H9 (cell line): ENCODE measurements around the gene ARHGAP26. TPM values are rescaled to one million over a fixed set of nuclear protein-coding genes. Genes with fewer than 3 reads are reported as not detected.

Experiments used
- DNase-seq: peaks from one replicate; pipeline ENCODE4 v3.0.0-alpha.2; 2017
- H2AFZ ChIP-seq: one replicate; pipeline ENCODE4 v1.6.1; 2013; ENCODE audit warnings: mild to moderate bottlenecking, low read length, control low read depth, moderate library complexity
- H2AK5ac ChIP-seq: 2 replicates; pipeline ENCODE4 v1.6.1; 2013; ENCODE audit warnings: low read length, control low read depth, mixed read lengths; ENCODE audit not compliant: insufficient read length
- H2BK120ac ChIP-seq: one replicate; pipeline ENCODE4 v1.6.1; 2013; ENCODE audit warnings: low read depth, mild to moderate bottlenecking, low read length, control low read depth, inconsistent platforms; ENCODE audit not compliant: poor library complexity, severe bottlenecking
- H2BK12ac ChIP-seq: 2 replicates; pipeline ENCODE4 v1.6.1; 2013; ENCODE audit warnings: low read length, control low read depth, mixed read lengths, low read depth; ENCODE audit not compliant: insufficient read length
- H2BK15ac ChIP-seq: 2 replicates; pipeline ENCODE4 v1.6.1; 2013; ENCODE audit warnings: low read depth, low read length, control low read depth
- H2BK20ac ChIP-seq: one replicate; pipeline ENCODE4 v1.6.1; 2013; ENCODE audit warnings: low read depth, mild to moderate bottlenecking, low read length, control low read depth, inconsistent platforms; ENCODE audit not compliant: poor library complexity, severe bottlenecking
- H2BK5ac ChIP-seq: 2 replicates; pipeline ENCODE4 v1.6.1; 2013; ENCODE audit warnings: low read length, control low read depth, mixed read lengths; ENCODE audit not compliant: insufficient read length
- H3K14ac ChIP-seq: 2 replicates; pipeline ENCODE4 v1.6.1; 2013; ENCODE audit warnings: low read length, control low read depth; ENCODE audit not compliant: insufficient read depth
- H3K18ac ChIP-seq: 2 replicates; pipeline ENCODE4 v1.6.1; 2013; ENCODE audit warnings: low read depth, mild to moderate bottlenecking, mixed read lengths, low read length, control low read depth; ENCODE audit not compliant: insufficient read length
- H3K23ac ChIP-seq: 2 replicates; pipeline ENCODE4 v1.6.1; 2013; ENCODE audit warnings: low read length, control low read depth, mixed read lengths, low read depth; ENCODE audit not compliant: insufficient read length
- H3K23me2 ChIP-seq: 2 replicates; pipeline ENCODE4 v1.6.1; 2013; ENCODE audit warnings: low read depth, mild to moderate bottlenecking, mixed read lengths, low read length, control low read depth; ENCODE audit not compliant: insufficient read length, poor library complexity, severe bottlenecking
- H3K27ac ChIP-seq: 2 replicates; pipeline ENCODE4 v1.5.1; 2013; ENCODE audit warnings: low read length, control low read depth, mixed read lengths, low read depth; ENCODE audit not compliant: insufficient read length
- H3K27me3 ChIP-seq: 2 replicates; pipeline ENCODE4 v1.6.1; 2013; ENCODE audit warnings: low read length, control low read depth, inconsistent platforms; ENCODE audit not compliant: insufficient read depth
- H3K4ac ChIP-seq: 2 replicates; pipeline ENCODE4 v1.6.1; 2013; ENCODE audit warnings: low read depth, mild to moderate bottlenecking, control low read depth, inconsistent platforms, low read length, moderate library complexity
- H3K4me1 ChIP-seq: 2 replicates; pipeline ENCODE4 v1.6.1; 2013; ENCODE audit warnings: low read length, control low read depth, inconsistent platforms; ENCODE audit not compliant: insufficient read depth
- H3K4me2 ChIP-seq: 2 replicates; pipeline ENCODE4 v1.6.1; 2013; ENCODE audit warnings: low read length, control low read depth, mixed read lengths; ENCODE audit not compliant: insufficient read length, insufficient read depth
- H3K56ac ChIP-seq: 2 replicates; pipeline ENCODE4 v1.6.1; 2013; ENCODE audit warnings: low read depth, mild to moderate bottlenecking, mixed read lengths, low read length, control low read depth; ENCODE audit not compliant: insufficient read length
- H3K79me1 ChIP-seq: 2 replicates; pipeline ENCODE4 v1.6.1; 2013; ENCODE audit warnings: low read depth, mild to moderate bottlenecking, moderate library complexity, low read length, control low read depth, inconsistent platforms; ENCODE audit not compliant: insufficient read depth, poor library complexity, severe bottlenecking
- H3K79me2 ChIP-seq: 2 replicates; pipeline ENCODE4 v1.6.1; 2013; ENCODE audit warnings: low read length, control low read depth, inconsistent platforms; ENCODE audit not compliant: insufficient read depth
- H3K9ac ChIP-seq: 2 replicates; pipeline ENCODE4 v1.6.1; 2013; ENCODE audit warnings: low read length, control low read depth, mixed read lengths; ENCODE audit not compliant: insufficient read length; ENCODE audit errors: extremely low read depth
- H3K9me3 ChIP-seq: one replicate; pipeline ENCODE4 v1.6.1; 2013; ENCODE audit warnings: low read depth, low read length, inconsistent platforms; ENCODE audit not compliant: control insufficient read depth
- H3T11ph ChIP-seq: one replicate; pipeline ENCODE4 v1.6.1; 2013; ENCODE audit warnings: mild to moderate bottlenecking, low read length, control low read depth, inconsistent platforms
- H4K20me1 ChIP-seq: one replicate; pipeline ENCODE4 v1.6.1; 2013; ENCODE audit not compliant: control insufficient read depth, insufficient read length, insufficient read depth
- H4K5ac ChIP-seq: 2 replicates; pipeline ENCODE4 v1.6.1; 2013; ENCODE audit warnings: low read depth, mild to moderate bottlenecking, mixed read lengths, low read length, control low read depth; ENCODE audit not compliant: insufficient read length
- H4K8ac ChIP-seq: replicated peaks from 2 replicates; pipeline ENCODE4 v1.6.1; 2013; ENCODE audit warnings: low read length, control low read depth, mixed read lengths, low read depth; ENCODE audit not compliant: insufficient read length
- H4K91ac ChIP-seq: 2 replicates; pipeline ENCODE4 v1.6.1; 2013; ENCODE audit warnings: low read depth, mild to moderate bottlenecking, moderate library complexity, mixed read lengths, low read length, control low read depth; ENCODE audit not compliant: insufficient read length
- H3K27ac Mint-ChIP-seq, 3 experiments: 2 replicates in 2 of 3; 3 replicates in 1 of 3; pipeline ENCODE4 v1.8.0; 2020 to 2021; ENCODE audit warnings: mixed read lengths in 3 of 3, mild to moderate bottlenecking in 1 of 3, moderate library complexity in 1 of 3
- H3K27me3 Mint-ChIP-seq: 2 replicates; pipeline ENCODE4 v1.8.0; 2021; ENCODE audit warnings: low read depth, mild to moderate bottlenecking, moderate library complexity, mixed read lengths
- H3K36me3 Mint-ChIP-seq, 3 experiments: 2 replicates in 2 of 3; 3 replicates in 1 of 3; pipeline ENCODE4 v1.8.0; 2020 to 2021; ENCODE audit warnings: low read depth in 3 of 3, mixed read lengths in 3 of 3; ENCODE audit not compliant: insufficient read depth in 1 of 3
- H3K4me1 Mint-ChIP-seq, 2 experiments: 2 replicates each; pipeline ENCODE4 v1.8.0; 2020; ENCODE audit warnings: mixed read lengths in 2 of 2
- H3K4me3 Mint-ChIP-seq, 2 experiments: 2 replicates in 1 of 2; 3 replicates in 1 of 2; pipeline ENCODE4 v1.8.0; 2020 to 2021; ENCODE audit warnings: mild to moderate bottlenecking in 2 of 2, mixed read lengths in 2 of 2, moderate library complexity in 1 of 2
- H3K9me3 Mint-ChIP-seq, 2 experiments: 2 replicates in 1 of 2; 3 replicates in 1 of 2; pipeline ENCODE4 v1.8.0; 2020; ENCODE audit warnings: mild to moderate bottlenecking in 2 of 2, mixed read lengths in 2 of 2, moderate library complexity in 1 of 2
- WGBS: extraction: QIAGEN DNeasy Blood & Tissue Kit; methylation state at CpG from one replicate; pipeline ENCODE4 v1.1.7; 2013; ENCODE audit warnings: missing lambda C conversion rate, low lambda C conversion rate, mixed read lengths; ENCODE audit not compliant: insufficient read length; ENCODE audit errors: extremely low coverage; 5-methylcytosine and 5-hydroxymethylcytosine counted together
- total RNA-seq: library from RNA; stranded (reverse); gene quantifications from 2 replicates; pipeline ENCODE4 v1.2.1, GENCODE V29; 2021
- TF ChIP-seq, protein P1 (sequence below): fragments of 200-600 bp; sonication (generic); conservative IDR thresholded peaks from 3 replicates; pipeline ENCODE4 v1.8.0; 2021; ENCODE audit warnings: antibody characterized with exemption, mild to moderate bottlenecking

The ARHGAP26 gene
- total RNA-seq, 1 experiment from 2014 or later = 13.8 TPM

DNA sequence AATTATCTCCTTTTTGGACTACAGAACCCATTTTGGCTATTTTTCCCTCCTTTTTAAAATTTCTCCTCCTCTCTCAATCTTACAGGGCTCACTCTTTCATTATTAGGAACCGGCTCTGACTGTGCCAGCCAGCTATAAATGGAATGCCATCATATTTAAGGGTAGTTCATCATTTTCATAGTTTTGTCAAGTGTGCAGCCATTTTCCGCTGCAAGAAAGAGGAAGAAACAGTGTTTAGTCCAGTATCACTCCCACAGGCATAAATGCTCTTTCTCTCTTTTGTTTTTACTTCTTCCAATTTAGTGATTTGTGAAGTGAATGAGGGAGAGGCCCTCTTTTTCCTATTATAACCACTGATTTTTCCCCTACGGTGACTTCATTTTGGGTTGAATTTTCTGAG is 343.3 kb downstream of the ARHGAP26 start:
- Histone ChIP-seq H3K4me1 (peaks cover 8% of the 10 kb centered on the region; the same call in 1 of the 2 replicates), H3K4me2 (no peak overlapping the region), H4K5ac (no peak overlapping the region), H2BK15ac (no peak overlapping the region), H3K27me3 (no peaks in the 10 kb centered on the region), H4K91ac (no peak overlapping the region), H3K56ac (no peak overlapping the region), H4K20me1 (no peaks in the 10 kb centered on the region), H2BK12ac (no peak overlapping the region), H3K4ac (no peak overlapping the region), H3T11ph (no peak overlapping the region), H2AK5ac (no peak overlapping the region), H3K79me2 (no peaks in the 10 kb centered on the region), H3K79me1 (no peaks in the 10 kb centered on the region), H3K9me3 (no peaks in the 10 kb centered on the region), H3K9ac (no peak overlapping the region), H2BK5ac (no peak overlapping the region), H2AFZ (no peak overlapping the region), H4K8ac (no peak overlapping the region), H2BK120ac (no peak overlapping the region), H3K23me2 (no peaks in the 10 kb centered on the region), H2BK20ac (no peak overlapping the region), H3K14ac (no peak overlapping the region), H3K18ac (no peak overlapping the region), H3K23ac (no peak overlapping the region), H3K27ac (no peak overlapping the region)
- no peaks in the 10 kb centered on the region for H3K27me3 Mint-ChIP-seq
- peaks cover 19 to 30% of the 10 kb centered on the region in 2 experiments for H3K4me1 Mint-ChIP-seq
- TF ChIP-seq, protein P1, sequence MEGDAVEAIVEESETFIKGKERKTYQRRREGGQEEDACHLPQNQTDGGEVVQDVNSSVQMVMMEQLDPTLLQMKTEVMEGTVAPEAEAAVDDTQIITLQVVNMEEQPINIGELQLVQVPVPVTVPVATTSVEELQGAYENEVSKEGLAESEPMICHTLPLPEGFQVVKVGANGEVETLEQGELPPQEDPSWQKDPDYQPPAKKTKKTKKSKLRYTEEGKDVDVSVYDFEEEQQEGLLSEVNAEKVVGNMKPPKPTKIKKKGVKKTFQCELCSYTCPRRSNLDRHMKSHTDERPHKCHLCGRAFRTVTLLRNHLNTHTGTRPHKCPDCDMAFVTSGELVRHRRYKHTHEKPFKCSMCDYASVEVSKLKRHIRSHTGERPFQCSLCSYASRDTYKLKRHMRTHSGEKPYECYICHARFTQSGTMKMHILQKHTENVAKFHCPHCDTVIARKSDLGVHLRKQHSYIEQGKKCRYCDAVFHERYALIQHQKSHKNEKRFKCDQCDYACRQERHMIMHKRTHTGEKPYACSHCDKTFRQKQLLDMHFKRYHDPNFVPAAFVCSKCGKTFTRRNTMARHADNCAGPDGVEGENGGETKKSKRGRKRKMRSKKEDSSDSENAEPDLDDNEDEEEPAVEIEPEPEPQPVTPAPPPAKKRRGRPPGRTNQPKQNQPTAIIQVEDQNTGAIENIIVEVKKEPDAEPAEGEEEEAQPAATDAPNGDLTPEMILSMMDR = no peak
- no CpG with 5 or more reads among the region's 3 CpGs for WGBS
- DNase-seq = no peak
- no peak overlapping the region; a peak in 1 of 7 replicates for H3K27ac Mint-ChIP-seq
- peaks cover 0 to 2% (median 0%) of the 10 kb centered on the region in 3 experiments; a peak in 1 of 7 replicates for H3K36me3 Mint-ChIP-seq
- no peaks in the 10 kb centered on the region for H3K9me3 Mint-ChIP-seq
- H3K4me3 Mint-ChIP-seq = no peak overlapping the region
